HCT116 (cell line): Measurements from ENCODE around the gene SMPX. TPM values are rescaled to one million over a fixed set of nuclear protein-coding genes. Genes with fewer than 3 reads are reported as not detected.

Source experiments
- ATAC-seq: fragments of 200-7000 bp; cut with Tn5 transposase; 2 replicates; pipeline ENCODE4 v1.9.1; 2020; ENCODE audit warnings: mild to moderate bottlenecking, moderate library complexity
- BruUV-seq: library from RNA; stranded (reverse); fragments of 400-500 nt; replicated peaks from 2 replicates; lab custom pipeline; 2021; lab: Mats Ljungman, UMichigan
- CTCF ChIA-PET: fragments of 300-600 bp; sonication (Branson Sonifier 250); formaldehyde crosslinking; loops from one replicate; lab custom pipeline; 2021; ENCODE audit warnings: antibody characterized with exemption; lab: Charles Lee
- POLR2A ChIA-PET: fragments of 300-600, 350-600 bp; sonication (Branson Sonifier 250); formaldehyde crosslinking; loops from one replicate; lab custom pipeline; 2021; ENCODE audit warnings: antibody characterized with exemption; lab: Charles Lee
- RAD21 ChIA-PET, 2 experiments: fragments of 300-600 bp; sonication (Branson Sonifier 250); formaldehyde crosslinking; loops; one replicate each; lab custom pipeline; 2023; ENCODE audit warnings: low total read pairs in 2 of 2; ENCODE audit not compliant: uncharacterized antibody in 2 of 2, unreplicated experiment in 2 of 2, low non-redundant PET in 1 of 2; lab: Charles Lee
- DNase-seq: peaks from one replicate; pipeline ENCODE4 v3.0.0-alpha.2; 2010; ENCODE audit warnings: low read depth, low spot score
- H2AFZ ChIP-seq: fragments of 200-600 bp; shearing (Covaris generic), sonication (generic); 2 replicates; pipeline ENCODE4 v1.6.1; 2017; ENCODE audit warnings: low read depth, mixed run types, mixed read lengths, antibody characterized with exemption, low read length; ENCODE audit not compliant: poor library complexity, severe bottlenecking
- H3K27ac ChIP-seq: 2 replicates; pipeline ENCODE4 v1.5.1; 2012; ENCODE audit warnings: low read depth, low read length
- H3K27me3 ChIP-seq: fragments of 200-600 bp; sonication (generic); 2 replicates; pipeline ENCODE4 v1.6.1; 2016; ENCODE audit warnings: mixed run types, low read length, mixed read lengths; ENCODE audit not compliant: insufficient read depth
- H3K36me3 ChIP-seq, 2 experiments: fragments of 200-500 bp in 1 of 2; fragments of 200-600 bp in 1 of 2; sonication (Bioruptor generic) in 1 of 2; sonication (generic) in 1 of 2; 2 replicates each; pipeline versions ENCODE4 v1.5.1 to v1.6.1; 2014 to 2016; ENCODE audit warnings: low read length in 2 of 2, inconsistent platforms in 1 of 2, mixed read lengths in 1 of 2, mixed run types in 1 of 2; ENCODE audit not compliant: insufficient read depth in 2 of 2, control insufficient read depth in 1 of 2
- H3K4me1 ChIP-seq, 2 experiments: fragments of 200-600 bp in 1 of 2; sonication (generic) in 1 of 2; 2 replicates each; pipeline versions ENCODE4 v1.5.1 to v1.6.1; 2012 to 2017; ENCODE audit warnings: low read length in 2 of 2, inconsistent platforms in 1 of 2, mild to moderate bottlenecking in 1 of 2, mixed read lengths in 1 of 2, mixed run types in 1 of 2, moderate library complexity in 1 of 2; ENCODE audit not compliant: insufficient read depth in 2 of 2, control insufficient read depth in 1 of 2
- H3K4me2 ChIP-seq: fragments of 200-600 bp; sonication (generic); 2 replicates; pipeline ENCODE4 v1.6.1; 2017; ENCODE audit warnings: mixed run types, low read length, mixed read lengths
- H3K4me3 ChIP-seq, 2 experiments: fragments of 200-600 bp in 1 of 2; sonication (generic) in 1 of 2; replicated peaks in 1 of 2; 2 replicates each; pipeline ENCODE4 v1.5.1; 2011 to 2016; ENCODE audit warnings: low read length in 2 of 2, control low read depth in 1 of 2, low read depth in 1 of 2, mild to moderate bottlenecking in 1 of 2, mixed read lengths in 1 of 2, mixed run types in 1 of 2
- H3K79me2 ChIP-seq: fragments of 200-600 bp; sonication (generic); 2 replicates; pipeline ENCODE4 v1.6.1; 2017; ENCODE audit warnings: mild to moderate bottlenecking, mixed run types, low read length, moderate library complexity, mixed read lengths; ENCODE audit not compliant: insufficient read depth
- H3K9ac ChIP-seq: fragments of 200-600 bp; sonication (generic); 2 replicates; pipeline ENCODE4 v1.6.1; 2016; ENCODE audit warnings: low read length, mixed read lengths
- H3K9me2 ChIP-seq: fragments of 200-600 bp; sonication (generic), shearing (Covaris generic); 2 replicates; pipeline ENCODE4 v1.6.1; 2017; ENCODE audit warnings: mixed run types, mild to moderate bottlenecking, moderate library complexity; ENCODE audit not compliant: insufficient read depth
- H3K9me3 ChIP-seq, 2 experiments: fragments of 200-500 bp in 1 of 2; fragments of 200-600 bp in 1 of 2; sonication (Bioruptor generic) in 1 of 2; sonication (generic) in 1 of 2; 2 replicates each; pipeline ENCODE4 v1.6.1; 2014 to 2017; ENCODE audit warnings: low read length in 2 of 2, mixed read lengths in 2 of 2, inconsistent platforms in 1 of 2, low read depth in 1 of 2, mild to moderate bottlenecking in 1 of 2, mixed run types in 1 of 2, moderate library complexity in 1 of 2; ENCODE audit not compliant: control insufficient read depth in 1 of 2, insufficient read depth in 1 of 2
- H4K20me1 ChIP-seq: fragments of 200-600 bp; sonication (generic), shearing (Covaris generic); 2 replicates; pipeline ENCODE4 v1.6.1; 2017; ENCODE audit warnings: mixed run types, mild to moderate bottlenecking, moderate library complexity; ENCODE audit not compliant: insufficient read depth
- CTCF ChIP-seq, 3 experiments: fragments of 200-600 bp in 1 of 3; sonication (generic) in 1 of 3; IDR thresholded peaks in 2 of 3; conservative IDR thresholded peaks in 1 of 3; 2 replicates each; pipeline ENCODE4 v1.5.1; 2012 to 2017; ENCODE audit warnings: low read depth in 2 of 3, low read length in 2 of 3, antibody characterized with exemption in 1 of 3, borderline replicate concordance in 1 of 3, control low read depth in 1 of 3, mild to moderate bottlenecking in 1 of 3, mixed read lengths in 1 of 3, mixed run types in 1 of 3, moderate library complexity in 1 of 3; ENCODE audit not compliant: insufficient read depth in 1 of 3
- ELF1 ChIP-seq: IDR thresholded peaks from 2 replicates; pipeline ENCODE4 v1.6.1; 2012; ENCODE audit warnings: low read depth, borderline replicate concordance
- JUND ChIP-seq: IDR thresholded peaks from 2 replicates; pipeline ENCODE4 v1.6.1; 2012
- MAX ChIP-seq: IDR thresholded peaks from 2 replicates; pipeline ENCODE4 v1.6.1; 2012
- RAD21 ChIP-seq: IDR thresholded peaks from 2 replicates; pipeline ENCODE4 v1.6.1; 2012; ENCODE audit warnings: low read depth, mild to moderate bottlenecking
- SP1 ChIP-seq: IDR thresholded peaks from 2 replicates; pipeline ENCODE4 v1.6.1; 2012; ENCODE audit warnings: low read depth
- TCF7L2 ChIP-seq: IDR thresholded peaks from 2 replicates; pipeline ENCODE4 v1.7.0; 2011; ENCODE audit warnings: borderline replicate concordance, inconsistent platforms; ENCODE audit not compliant: insufficient read depth, insufficient read length; ENCODE audit errors: extremely low read depth
- ZFX ChIP-seq: fragments of 450-650 bp; IDR thresholded peaks from 2 replicates; pipeline ENCODE4 v1.6.1; 2017
- ZNF274 ChIP-seq: fragments of 200-500 bp; sonication (Bioruptor generic); IDR thresholded peaks from 2 replicates; pipeline ENCODE4 v1.6.1; 2014; ENCODE audit warnings: mild to moderate bottlenecking, low read depth, low read length, inconsistent platforms
- intact Hi-C: fragments of 100-400 bp; cut with micrococcal nuclease; formaldehyde crosslinking; loops from 2 replicates; pipeline ENCODE4 v1.10.0; 2022
- total RNA-seq: library from RNA; stranded (reverse); gene quantifications from one replicate; pipeline ENCODE4 v1.2.1, GENCODE V29; 2021; ENCODE audit not compliant: unreplicated experiment

The SMPX gene
- total RNA-seq, 1 experiment from 2014 or later: 0.59 TPM

GRCh38 chrX:21733705-21734104 is 24.2 kb downstream of the SMPX start:
- Histone ChIP-seq H2AFZ (no peak overlapping the region), H4K20me1 (no peaks in the 10 kb centered on the region), H3K4me1 (no peaks in the 10 kb centered on the region), H3K9me3 (no peaks in the 10 kb centered on the region), H3K27me3 (peaks cover 4% of the 10 kb centered on the region; the same call in 1 of the 2 replicates), H3K4me3 (no peak overlapping the region), H3K9ac (no peak overlapping the region)
- POLR2A ChIA-PET: no interaction called here
- RAD21 ChIA-PET: no interaction called here
- TF ChIP-seq TCF7L2 (no peak), CTCF (IDR thresholded peaks at IDR 0.05 in 2 of 3, conservative IDR thresholded peaks at IDR 0.05 in 1 of 3; ENCODE audit: borderline replicate concordance in 1 of 3, insufficient read depth in 1 of 3, low read depth in 2 of 3, low read length in 2 of 3) (no peak), ZNF274 (no peak), RAD21 (no peak), ZFX (no peak), ELF1 (no peak), MAX (no peak), SP1 (no peak), JUND (no peak)
- TF ChIP-seq, all 23 proteins: peak for 0
- Histone ChIP-seq H3K4me2 (no peak overlapping the region), H3K79me2 (no peaks in the 10 kb centered on the region), H3K36me3 (no peaks in the 10 kb centered on the region), H3K9me2 (no peaks in the 10 kb centered on the region), H3K27ac (no peak overlapping the region)
- BruUV-seq: no TSS peak
- intact Hi-C loops: no loop called here
- CTCF ChIA-PET: no interaction called here
- DNase-seq (no peak), ATAC-seq (no peak)
